Erythroblast (primary cell): ENCODE measurements around the gene PNLDC1.
"Not testable (repeated sequence)": the region's sequence is repeated elsewhere in the genome, so short reads cannot be mapped to it uniquely, and the experiment has no call there.

Source experiments
- GATA1 ChIP-seq: IDR thresholded peaks from 2 replicates; pipeline ENCODE4 v1.6.1; 2011; ENCODE audit warnings: low read depth, mild to moderate bottlenecking, control low read depth, low read length, moderate library complexity
- POLR2A ChIP-seq: IDR thresholded peaks from 2 replicates; pipeline ENCODE4 v1.6.1; 2011; ENCODE audit warnings: mild to moderate bottlenecking, low read length

DNA sequence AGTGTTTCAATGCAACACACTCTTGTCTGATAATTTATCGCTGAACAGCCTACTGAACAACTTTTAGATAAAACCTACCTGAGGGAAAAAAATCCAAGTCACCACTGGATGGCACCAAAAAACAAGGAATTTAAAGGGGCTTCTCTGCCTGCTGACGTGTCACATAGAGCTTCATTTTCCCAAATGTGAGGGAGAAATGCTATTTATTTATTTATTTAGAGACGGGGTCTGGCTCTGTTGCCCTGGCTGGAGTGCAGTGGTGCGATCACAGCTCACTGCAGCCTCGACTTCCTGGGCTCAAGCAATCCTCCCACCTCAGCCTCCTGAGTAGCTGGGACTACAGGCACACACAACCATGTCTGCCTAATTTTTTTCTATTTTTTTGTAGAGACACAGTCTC is 63.3 kb downstream of the PNLDC1 start:
- TF ChIP-seq POLR2A, GATA1: not testable (repeated sequence)
